ENCODE measurements around the gene MRPL36.

DNA sequence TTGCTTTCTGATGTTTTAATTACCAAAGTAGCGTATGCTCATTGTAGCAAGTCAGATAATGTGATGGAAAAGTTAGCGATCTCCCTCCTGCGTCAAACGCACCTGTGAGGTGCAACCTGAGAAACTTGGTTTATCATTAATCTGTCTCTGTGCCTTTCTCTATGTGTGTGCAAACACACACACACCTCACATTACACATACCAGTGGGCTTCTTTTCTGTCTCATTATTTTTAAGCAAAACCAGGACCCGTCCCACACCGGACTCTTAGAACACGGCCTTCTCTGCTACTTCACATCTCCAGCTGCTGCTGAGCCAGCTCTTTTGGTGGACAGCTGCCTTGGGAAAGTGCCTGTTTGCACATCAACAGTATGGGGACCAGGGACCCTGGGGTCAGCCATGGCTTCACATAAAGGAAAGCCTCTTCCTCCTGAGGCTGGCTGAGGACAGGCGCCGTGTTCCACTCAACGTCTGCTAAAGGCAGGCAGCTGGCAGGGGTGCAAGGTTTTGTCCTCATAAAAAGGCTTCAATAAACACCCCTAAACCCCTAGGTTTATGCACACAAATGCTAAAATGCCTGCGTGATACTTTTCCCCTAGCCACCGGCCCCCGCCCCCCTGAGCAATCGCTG is 44.2 kb downstream of the MRPL36 start:
- TF ChIP-seq, protein P1, sequence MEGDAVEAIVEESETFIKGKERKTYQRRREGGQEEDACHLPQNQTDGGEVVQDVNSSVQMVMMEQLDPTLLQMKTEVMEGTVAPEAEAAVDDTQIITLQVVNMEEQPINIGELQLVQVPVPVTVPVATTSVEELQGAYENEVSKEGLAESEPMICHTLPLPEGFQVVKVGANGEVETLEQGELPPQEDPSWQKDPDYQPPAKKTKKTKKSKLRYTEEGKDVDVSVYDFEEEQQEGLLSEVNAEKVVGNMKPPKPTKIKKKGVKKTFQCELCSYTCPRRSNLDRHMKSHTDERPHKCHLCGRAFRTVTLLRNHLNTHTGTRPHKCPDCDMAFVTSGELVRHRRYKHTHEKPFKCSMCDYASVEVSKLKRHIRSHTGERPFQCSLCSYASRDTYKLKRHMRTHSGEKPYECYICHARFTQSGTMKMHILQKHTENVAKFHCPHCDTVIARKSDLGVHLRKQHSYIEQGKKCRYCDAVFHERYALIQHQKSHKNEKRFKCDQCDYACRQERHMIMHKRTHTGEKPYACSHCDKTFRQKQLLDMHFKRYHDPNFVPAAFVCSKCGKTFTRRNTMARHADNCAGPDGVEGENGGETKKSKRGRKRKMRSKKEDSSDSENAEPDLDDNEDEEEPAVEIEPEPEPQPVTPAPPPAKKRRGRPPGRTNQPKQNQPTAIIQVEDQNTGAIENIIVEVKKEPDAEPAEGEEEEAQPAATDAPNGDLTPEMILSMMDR (IDR thresholded peaks at IDR 0.05): no peak
- TF ChIP-seq EP300 (IDR thresholded peaks at IDR 0.05) (no peak), POLR2AphosphoS5 (IDR thresholded peaks at IDR 0.05) (no peak)

All from esophagus muscularis mucosa (tissue), 4 donors.